Large intestine (tissue), 12 donors: ENCODE measurements around the gene PHF2. TPM values are rescaled to one million over a fixed set of nuclear protein-coding genes. Genes with fewer than 3 reads are reported as not detected.

ENCODE experiments used
- DNase-seq, 2 donors: peaks; one replicate each; pipeline versions ENCODE4 v3.0.0 to v3.0.0-alpha.2; 2013
- H3K27ac ChIP-seq: one replicate; pipeline ENCODE4 v1.5.1; 2013; ENCODE audit warnings: low read length
- H3K27me3 ChIP-seq: 2 replicates; pipeline ENCODE4 v1.6.1; 2013; ENCODE audit warnings: low read length; ENCODE audit not compliant: control insufficient read depth, insufficient read depth
- H3K36me3 ChIP-seq: 2 replicates; pipeline ENCODE4 v1.6.1; 2013; ENCODE audit warnings: low read length; ENCODE audit not compliant: control insufficient read depth, insufficient read depth
- H3K4me1 ChIP-seq: one replicate; pipeline ENCODE4 v1.6.1; 2013; ENCODE audit warnings: low read length; ENCODE audit not compliant: control insufficient read depth, insufficient read depth
- H3K4me3 ChIP-seq: one replicate; pipeline ENCODE4 v1.5.1; 2013; ENCODE audit warnings: low read length
- H3K9me3 ChIP-seq: one replicate; pipeline ENCODE4 v1.6.1; 2013; ENCODE audit warnings: mild to moderate bottlenecking, low read depth, low read length, moderate library complexity; ENCODE audit not compliant: control insufficient read depth
- WGBS: methylation state at CpG from one replicate; pipeline ENCODE4 v1.1.5; 2013; ENCODE audit warnings: low lambda C conversion rate; ENCODE audit not compliant: insufficient coverage; 5-methylcytosine and 5-hydroxymethylcytosine counted together
- long read RNA-seq, 11 donors: transcript quantifications; one replicate each; lab custom pipeline, GENCODE V29; 2026
- polyA plus RNA-seq: library from polyadenylated mRNA; unstranded; fragments of 120-200 nt; gene quantifications from one replicate; pipeline ENCODE4 v1.2.1, GENCODE V29; 2013

PHF2 gene
- 24.9 TPM for polyA plus RNA-seq
- long read RNA-seq, donor 1, partial matches to known transcripts, result 5 of 5 reads
- long read RNA-seq, donor 1, other reads (novel, unspliced or antisense), result 0 of 5 reads
- long read RNA-seq, donor 2, result 0 reads
- long read RNA-seq, donor 3, result 0 reads
- long read RNA-seq, donor 4, result 0 reads
- long read RNA-seq, donor 5, result 0 reads
- long read RNA-seq, donor 6, full-length matches to known transcripts, result 1 of 1 reads
- long read RNA-seq, donor 6, partial matches to known transcripts, result 0 of 1 reads
- long read RNA-seq, donor 6, other reads (novel, unspliced or antisense), result 0 of 1 reads
- long read RNA-seq, donor 7, result 0 reads
- long read RNA-seq, donor 8, result 0 reads
- long read RNA-seq, donor 9, result 0 reads
- long read RNA-seq, donor 10, result 0 reads
- long read RNA-seq, donor 11, result 0 reads

DNA sequence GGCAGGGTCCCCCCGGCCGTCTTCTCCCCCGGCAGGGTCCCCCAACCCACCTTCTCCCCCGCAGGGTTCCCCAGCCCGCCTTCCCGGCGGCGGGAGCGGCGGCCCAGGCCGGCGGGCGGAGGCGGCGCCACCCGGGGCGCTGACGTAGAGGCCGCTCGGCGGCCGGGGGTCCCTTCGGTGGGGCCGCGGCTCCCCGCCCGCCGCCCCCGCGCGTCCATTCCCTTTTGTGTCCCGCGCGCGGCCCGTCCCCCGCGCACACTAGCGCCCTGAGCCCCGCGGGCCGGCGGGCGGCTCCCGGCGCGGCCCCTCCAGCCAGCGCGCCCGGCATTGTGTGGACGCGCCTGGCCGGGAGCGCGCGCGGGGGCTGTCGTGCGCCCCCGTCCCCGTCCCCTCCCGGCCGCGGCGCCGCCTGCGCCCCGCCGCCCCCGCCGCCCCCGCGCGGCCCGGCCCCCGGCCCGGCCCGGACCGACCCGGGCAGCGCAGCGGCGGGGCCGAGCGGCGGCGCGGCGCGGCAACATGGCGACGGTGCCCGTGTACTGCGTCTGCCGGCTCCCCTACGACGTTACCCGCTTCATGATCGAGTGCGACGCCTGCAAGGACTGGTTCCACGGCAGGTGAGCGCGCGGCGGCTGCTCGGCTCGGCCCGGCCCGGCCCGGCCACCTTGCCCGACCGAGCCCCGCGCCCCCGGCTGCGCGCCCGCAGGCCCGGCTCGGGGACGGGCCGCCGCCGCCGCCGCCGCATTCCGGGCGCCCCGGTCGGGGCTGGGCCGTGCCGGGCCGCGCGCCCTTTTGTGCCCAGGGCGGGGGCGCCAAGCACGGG is at the start of gene PHF2:
Gene PHF2 (plus strand): TSS at position 327 of the 820 bp plus-strand sequence. CDS start 190 bp downstream, at position 517.
- Histone ChIP-seq H3K4me3 (peak within 1 kb of the TSS; percentile 69), H3K4me1 (peaks cover 24% of the 10 kb centered on the region), H3K27me3 (no peaks in the 10 kb centered on the region), H3K9me3 (no peaks in the 10 kb centered on the region), H3K36me3 (no peaks in the 10 kb centered on the region), H3K27ac (peak within 1 kb of the TSS; percentile 48)
- WGBS, result no CpG with 5 or more reads among the region's 140 CpGs
- DNase-seq, result peak in 1 of 2 donors; percentile 56

DNA sequence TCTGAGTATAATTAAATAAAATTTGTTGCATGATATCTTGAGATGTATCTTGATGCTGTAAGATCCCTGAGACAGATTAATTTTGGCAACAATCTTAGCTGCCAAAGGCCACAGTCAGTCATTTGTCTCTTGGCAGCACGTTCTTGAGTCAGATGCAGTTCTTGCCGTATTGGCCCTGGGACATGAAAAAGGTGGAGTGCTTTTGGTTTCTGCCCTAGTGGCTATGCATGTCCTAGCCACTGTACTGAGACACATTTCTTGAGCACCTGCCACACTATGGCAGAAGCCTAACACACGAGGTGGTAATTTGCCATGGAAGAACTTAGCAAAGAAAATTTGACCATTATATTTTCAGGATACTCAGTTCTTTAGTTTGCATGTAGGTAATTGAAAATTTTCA is 45.0 kb upstream of the PHF2 start:
- no peak overlapping the region for H3K4me3 ChIP-seq
- H3K9me3 ChIP-seq, result no peaks in the 10 kb centered on the region
- DNase-seq, result no peak
- H3K4me1 ChIP-seq, result no peaks in the 10 kb centered on the region
- H3K27me3 ChIP-seq, result no peaks in the 10 kb centered on the region
- peaks cover 65% of the 10 kb centered on the region for H3K36me3 ChIP-seq
- no CpG with 5 or more reads among the region's 3 CpGs for WGBS
- H3K27ac ChIP-seq, result no peak overlapping the region

DNA sequence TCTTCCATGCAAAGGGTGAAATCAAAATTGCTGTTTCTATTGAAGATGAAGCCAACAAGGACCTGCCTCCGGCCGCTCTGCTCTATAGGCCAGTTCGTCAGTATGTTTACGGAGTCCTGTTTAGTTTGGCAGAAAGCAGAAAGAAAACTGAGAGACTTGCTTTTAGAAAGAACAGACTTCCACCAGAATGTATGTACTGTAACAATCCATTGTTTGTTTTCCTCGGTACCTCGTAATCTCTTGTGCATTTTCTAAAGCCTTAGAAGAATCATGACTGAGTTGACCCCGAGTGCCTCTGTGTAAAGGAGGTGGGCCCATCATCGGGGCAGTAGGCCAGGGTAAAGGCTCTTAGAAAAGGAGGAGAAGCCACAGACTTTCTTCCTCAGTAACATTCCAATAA is 44.2 kb upstream of the PHF2 start:
- Histone ChIP-seq H3K4me3 (no peak overlapping the region), H3K4me1 (no peaks in the 10 kb centered on the region), H3K9me3 (no peaks in the 10 kb centered on the region), H3K27ac (no peak overlapping the region), H3K36me3 (peaks cover 63% of the 10 kb centered on the region), H3K27me3 (no peaks in the 10 kb centered on the region)
- DNase-seq, result no peak
- WGBS, result 33% methylated on average over 1 of the region's 8 CpGs

DNA sequence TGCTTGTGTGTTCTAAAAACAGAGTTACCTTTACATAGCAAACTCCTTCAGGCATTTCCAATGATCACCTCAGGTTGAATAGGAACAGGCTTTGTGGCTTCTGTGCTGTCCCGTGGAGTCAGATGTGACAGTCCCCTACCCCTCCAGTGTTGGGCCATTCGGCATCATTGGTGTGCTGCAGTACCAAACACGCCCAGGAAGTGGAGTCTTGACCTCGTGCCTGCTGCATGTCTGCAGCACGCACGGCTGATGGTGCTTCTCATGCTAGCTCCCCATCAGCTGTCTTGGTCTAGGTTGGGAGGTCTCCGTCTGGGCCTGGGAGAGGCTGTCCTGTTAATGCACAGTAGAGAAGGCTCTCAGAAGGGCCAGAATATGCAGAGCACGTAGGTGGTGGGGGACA is 42.5 kb upstream of the PHF2 start:
- H3K27ac ChIP-seq, result no peak overlapping the region
- H3K27me3 ChIP-seq, result no peaks in the 10 kb centered on the region
- no peak overlapping the region for H3K4me3 ChIP-seq
- H3K9me3 ChIP-seq, result no peaks in the 10 kb centered on the region
- WGBS, result no CpG with 5 or more reads among the region's 8 CpGs
- no peaks in the 10 kb centered on the region for H3K4me1 ChIP-seq
- DNase-seq, result no peak
- H3K36me3 ChIP-seq, result peaks cover 57% of the 10 kb centered on the region

DNA sequence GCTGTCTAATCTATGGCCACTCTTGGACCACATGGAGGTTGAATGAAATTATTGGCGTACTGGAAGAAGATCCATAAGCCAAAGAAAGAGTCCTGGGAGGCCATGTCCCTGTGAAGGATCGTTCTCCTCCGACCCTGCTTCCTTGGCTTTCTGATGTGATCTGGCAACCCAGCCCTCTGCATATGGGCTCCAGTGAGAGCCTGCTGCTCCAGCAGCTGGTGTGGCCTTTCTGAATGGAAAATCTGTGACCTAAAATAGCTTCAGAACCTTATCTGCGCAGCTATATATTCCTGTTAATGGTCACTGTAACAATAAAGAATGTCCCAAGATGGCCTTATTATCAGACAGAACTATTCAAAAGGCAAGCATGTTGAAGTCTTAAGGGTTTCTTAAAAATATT is 40.2 kb upstream of the PHF2 start:
- 100% methylated on average over 1 of the region's 4 CpGs for WGBS
- no peak overlapping the region for H3K4me3 ChIP-seq
- no peaks in the 10 kb centered on the region for H3K4me1 ChIP-seq
- no peaks in the 10 kb centered on the region for H3K9me3 ChIP-seq
- H3K27ac ChIP-seq, result no peak overlapping the region
- no peak for DNase-seq
- peaks cover 61% of the 10 kb centered on the region for H3K36me3 ChIP-seq
- H3K27me3 ChIP-seq, result no peaks in the 10 kb centered on the region

DNA sequence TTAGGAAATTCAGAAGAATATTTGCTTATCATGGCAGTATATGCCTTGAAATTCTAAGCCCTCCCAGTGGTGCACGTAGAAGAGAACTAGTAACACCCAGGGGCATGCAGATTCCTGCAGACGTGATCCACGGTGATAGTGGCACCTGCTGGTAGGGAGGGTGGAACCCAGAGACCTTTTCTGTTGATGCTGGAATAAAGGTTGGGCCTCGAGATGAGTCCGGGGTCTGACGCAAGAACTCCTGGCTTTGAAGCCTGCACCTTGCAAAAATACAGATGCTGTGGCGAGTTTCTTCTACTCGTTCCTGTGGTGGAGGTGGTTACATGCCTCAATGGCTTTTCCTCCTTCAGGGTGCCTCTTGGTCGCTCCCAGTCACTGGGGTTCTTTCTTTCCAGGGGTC is 39.5 kb upstream of the PHF2 start:
- Histone ChIP-seq H3K27ac (no peak overlapping the region), H3K9me3 (no peaks in the 10 kb centered on the region)

DNA sequence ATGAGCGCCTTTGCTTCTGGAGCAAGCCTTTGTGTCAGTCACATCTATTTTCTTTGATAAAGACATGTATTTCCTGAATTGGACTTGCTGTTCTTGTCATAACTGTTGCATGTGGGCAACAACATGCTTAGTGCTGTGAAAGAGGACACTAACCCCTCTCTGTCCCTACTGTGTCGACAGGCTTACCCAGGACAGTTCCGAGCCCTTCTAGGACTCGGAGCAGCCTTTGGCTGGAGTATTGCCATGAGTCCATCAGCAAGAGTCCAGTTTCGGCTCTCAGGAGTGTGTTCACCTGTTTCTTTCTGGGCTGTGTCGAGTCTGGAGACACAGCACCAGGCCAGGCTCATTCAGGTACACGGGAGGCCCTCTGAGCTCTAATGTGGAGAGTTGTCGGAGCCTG is 36.1 kb upstream of the PHF2 start:
- no peaks in the 10 kb centered on the region for H3K4me1 ChIP-seq
- H3K4me3 ChIP-seq, result no peak overlapping the region
- DNase-seq, result no peak
- WGBS, result no CpG with 5 or more reads among the region's 8 CpGs
- H3K27ac ChIP-seq, result no peak overlapping the region
- H3K36me3 ChIP-seq, result peaks cover 46% of the 10 kb centered on the region
- no peaks in the 10 kb centered on the region for H3K9me3 ChIP-seq
- no peaks in the 10 kb centered on the region for H3K27me3 ChIP-seq

More for the DNA sequence above, 39.5 kb upstream of the PHF2 start:
- WGBS, result no CpG with 5 or more reads among the region's 9 CpGs
- Histone ChIP-seq H3K36me3 (peaks cover 56% of the 10 kb centered on the region), H3K27me3 (no peaks in the 10 kb centered on the region), H3K4me3 (no peak overlapping the region), H3K4me1 (no peaks in the 10 kb centered on the region)
- DNase-seq, result no peak

DNA sequence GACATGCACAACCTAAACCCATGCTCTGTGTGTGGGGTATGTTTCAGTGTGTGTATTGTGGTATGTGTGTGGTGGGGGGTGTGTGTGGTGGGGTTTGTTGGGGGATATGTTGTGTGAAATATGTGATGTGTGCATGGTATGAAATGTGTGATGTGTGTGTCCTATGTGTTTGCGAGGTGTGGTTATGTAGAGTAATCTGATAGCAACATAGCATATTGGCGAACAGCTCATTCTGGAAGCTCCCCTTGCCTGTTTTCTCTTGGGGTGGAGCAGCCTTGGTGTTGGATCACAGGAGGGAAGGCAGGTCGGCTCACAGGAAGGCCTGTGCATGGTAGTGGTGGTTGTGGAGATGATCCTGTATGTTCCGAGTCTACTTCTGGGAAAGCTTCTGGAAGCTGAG is 35.4 kb upstream of the PHF2 start:
- H3K36me3 ChIP-seq, result peaks cover 48% of the 10 kb centered on the region
- no peak overlapping the region for H3K27ac ChIP-seq
- H3K4me1 ChIP-seq, result no peaks in the 10 kb centered on the region
- no peaks in the 10 kb centered on the region for H3K9me3 ChIP-seq
- no peak for DNase-seq
- WGBS, result no CpG with 5 or more reads among the region's 4 CpGs
- no peaks in the 10 kb centered on the region for H3K27me3 ChIP-seq
- H3K4me3 ChIP-seq, result no peak overlapping the region

DNA sequence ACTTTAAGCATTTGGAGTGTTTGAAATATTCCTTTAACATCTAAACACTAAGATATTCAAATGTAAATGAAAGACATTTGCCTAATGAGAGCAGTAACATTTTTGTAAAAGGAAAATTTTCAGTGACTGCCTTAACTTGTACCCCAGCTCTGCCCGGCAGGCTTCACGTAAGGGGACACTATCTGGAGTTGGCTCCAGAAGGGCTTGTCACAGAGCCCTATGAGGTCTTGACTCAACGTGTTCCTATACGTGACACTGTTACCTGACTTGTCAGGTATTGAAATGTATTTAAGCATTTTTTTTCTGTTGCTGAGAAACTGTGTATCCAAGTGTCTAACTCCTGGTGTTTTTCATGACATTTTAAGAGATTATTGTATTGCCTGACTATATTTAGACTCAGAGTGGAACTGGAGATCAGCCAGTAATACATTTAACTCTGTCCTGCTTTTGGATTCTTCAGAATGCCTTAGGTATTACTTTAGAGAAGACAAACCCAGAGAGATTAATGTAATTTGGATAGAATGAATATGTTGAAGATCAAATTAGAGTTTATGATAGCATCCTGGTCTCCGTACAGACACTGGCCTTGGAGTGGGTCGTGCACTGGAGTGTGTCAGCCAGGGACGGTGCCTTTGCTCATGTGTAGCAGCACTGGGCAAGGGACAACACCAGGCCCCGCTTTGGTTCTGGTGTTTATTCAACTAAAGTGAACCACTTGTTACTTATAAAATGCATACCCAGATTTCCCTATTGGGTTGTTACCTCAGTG is 34.6 kb upstream of the PHF2 start:
- Histone ChIP-seq H3K4me1 (no peaks in the 10 kb centered on the region), H3K9me3 (no peaks in the 10 kb centered on the region), H3K36me3 (peaks cover 51% of the 10 kb centered on the region), H3K4me3 (no peak overlapping the region), H3K27me3 (no peaks in the 10 kb centered on the region), H3K27ac (no peak overlapping the region)
- DNase-seq, result no peak
- no CpG with 5 or more reads among the region's 8 CpGs for WGBS

DNA sequence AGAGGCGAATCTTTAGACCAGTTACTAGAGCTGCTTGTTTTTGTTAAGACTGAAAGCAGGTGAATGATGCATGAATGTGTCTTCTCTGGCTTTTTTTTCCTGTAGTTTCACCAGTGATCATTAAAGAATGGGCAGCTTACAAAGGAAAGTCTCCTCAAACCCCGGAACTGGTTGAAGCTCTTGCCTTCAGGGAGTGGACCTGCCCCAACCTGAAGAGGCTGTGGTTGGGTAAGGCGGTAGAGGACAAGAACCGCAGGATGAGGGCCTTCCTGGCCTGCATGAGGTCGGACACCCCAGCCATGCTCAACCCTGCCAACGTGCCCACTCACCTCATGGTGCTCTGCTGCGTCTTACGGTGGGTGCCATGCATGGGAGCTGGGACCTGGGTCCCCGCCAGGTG is 33.3 kb upstream of the PHF2 start:
- H3K27ac ChIP-seq, result no peak overlapping the region
- WGBS, result no CpG with 5 or more reads among the region's 9 CpGs
- H3K36me3 ChIP-seq, result peaks cover 53% of the 10 kb centered on the region
- no peak overlapping the region for H3K4me3 ChIP-seq
- no peaks in the 10 kb centered on the region for H3K4me1 ChIP-seq
- no peaks in the 10 kb centered on the region for H3K27me3 ChIP-seq
- DNase-seq, result no peak
- no peaks in the 10 kb centered on the region for H3K9me3 ChIP-seq
